H1 (cell line): Measurements from ENCODE around the gene DARS2. TPM values are rescaled to one million over a fixed set of nuclear protein-coding genes. Genes with fewer than 3 reads are reported as not detected.
"Not testable (repeated sequence)": the region's sequence is repeated elsewhere in the genome, so short reads cannot be mapped to it uniquely, and the experiment has no call there.

ENCODE experiments used
- CTCF ChIA-PET: fragments of 300-600 bp; sonication (Branson Sonifier 250); formaldehyde crosslinking; loops from one replicate; lab custom pipeline; 2021; ENCODE audit not compliant: partially characterized antibody; lab: Charles Lee
- POLR2A ChIA-PET: fragments of 300-600 bp; sonication (Branson Sonifier 250); formaldehyde crosslinking; loops from one replicate; lab custom pipeline; 2021; ENCODE audit warnings: inconsistent platforms; ENCODE audit not compliant: partially characterized antibody; lab: Charles Lee
- DNase-seq, 2 experiments: peaks; one replicate each; pipeline versions ENCODE4 v3.0.0 to v3.0.0-alpha.2; 2010 to 2022; ENCODE audit warnings: low spot score in 2 of 2, low read depth in 1 of 2, mixed read lengths in 1 of 2
- FAIRE-seq: peaks from 2 replicates; lab custom pipeline; 2011; peaks lifted over from hg19 to GRCh38; lab: Jason Lieb, UNC
- H2AFZ ChIP-seq: 2 replicates; pipeline ENCODE4 v1.8.1; 2012; ENCODE audit warnings: low read length, inconsistent platforms
- H2AK5ac ChIP-seq: 2 replicates; pipeline ENCODE4 v1.6.1; 2013; ENCODE audit warnings: low read depth, low read length
- H2BK120ac ChIP-seq: replicated peaks from 2 replicates; pipeline ENCODE3; 2013; ENCODE audit warnings: low read depth, low read length, inconsistent platforms
- H2BK12ac ChIP-seq: 2 replicates; pipeline ENCODE4 v1.6.1; 2013; ENCODE audit warnings: low read depth, low read length
- H2BK15ac ChIP-seq: 2 replicates; pipeline ENCODE4 v1.6.1; 2013; ENCODE audit warnings: low read length
- H2BK20ac ChIP-seq: 2 replicates; pipeline ENCODE4 v1.6.1; 2013; ENCODE audit warnings: low read length
- H2BK5ac ChIP-seq: 2 replicates; pipeline ENCODE4 v1.6.1; 2013; ENCODE audit warnings: low read depth, low read length
- H3K14ac ChIP-seq: 2 replicates; pipeline ENCODE4 v1.6.1; 2013; ENCODE audit warnings: inconsistent platforms; ENCODE audit not compliant: insufficient read length
- H3K18ac ChIP-seq: 2 replicates; pipeline ENCODE4 v1.6.1; 2013; ENCODE audit warnings: low read length; ENCODE audit errors: extremely low read depth
- H3K23ac ChIP-seq: 2 replicates; pipeline ENCODE4 v1.6.1; 2013; ENCODE audit warnings: inconsistent platforms; ENCODE audit not compliant: insufficient read length
- H3K23me2 ChIP-seq: 2 replicates; pipeline ENCODE4 v1.6.1; 2013; ENCODE audit warnings: low read depth, low read length
- H3K27ac ChIP-seq: 2 replicates; pipeline ENCODE4 v1.6.1; 2011; ENCODE audit warnings: low read depth, low read length, inconsistent platforms
- H3K27me3 ChIP-seq, 4 experiments: replicated peaks in 1 of 4; 1 replicate in 1 of 4; 2 replicates in 3 of 4; pipeline versions ENCODE4 v1.6.1 to v1.8.1; 2011 to 2013; ENCODE audit warnings: low read length in 3 of 4, mild to moderate bottlenecking in 3 of 4, inconsistent platforms in 2 of 4, mixed read lengths in 2 of 4, moderate library complexity in 1 of 4; ENCODE audit not compliant: control insufficient read depth in 3 of 4, insufficient read depth in 3 of 4; ENCODE audit errors: extremely low read depth in 1 of 4
- H3K36me3 ChIP-seq, 4 experiments: 2 replicates each; pipeline versions ENCODE4 v1.6.1 to v1.8.1; 2011 to 2013; ENCODE audit warnings: mild to moderate bottlenecking in 4 of 4, low read length in 3 of 4, moderate library complexity in 2 of 4, control low read depth in 1 of 4, inconsistent platforms in 1 of 4; ENCODE audit not compliant: insufficient read depth in 4 of 4, control insufficient read depth in 2 of 4
- H3K4ac ChIP-seq: replicated peaks from 2 replicates; pipeline ENCODE3; 2013; ENCODE audit warnings: low read length, low read depth, mixed read lengths, inconsistent platforms; ENCODE audit not compliant: insufficient read length
- H3K4me1 ChIP-seq, 4 experiments: replicated peaks in 1 of 4; 1 replicate in 1 of 4; 2 replicates in 3 of 4; pipeline versions ENCODE4 v1.6.1 to v1.8.1; 2011 to 2013; ENCODE audit warnings: low read length in 3 of 4, inconsistent platforms in 2 of 4, mixed read lengths in 1 of 4; ENCODE audit not compliant: insufficient read depth in 4 of 4, control insufficient read depth in 3 of 4
- H3K4me2 ChIP-seq, 2 experiments: 2 replicates each; pipeline versions ENCODE4 v1.6.1 to v1.8.1; 2011 to 2013; ENCODE audit warnings: low read depth in 2 of 2, low read length in 2 of 2, control low read depth in 1 of 2, inconsistent platforms in 1 of 2, mild to moderate bottlenecking in 1 of 2; ENCODE audit not compliant: insufficient read depth in 1 of 2
- H3K4me3 ChIP-seq, 4 experiments: fragments of 200-600, 300-600 bp in 1 of 4; sonication (generic), shearing (Covaris generic), sonication (Bioruptor Twin) in 1 of 4; 2 replicates each; pipeline versions ENCODE4 v1.5.1 to v1.8.1; 2011 to 2016; ENCODE audit warnings: low read length in 4 of 4, low read depth in 3 of 4, control low read depth in 2 of 4, inconsistent platforms in 2 of 4, mild to moderate bottlenecking in 2 of 4, mixed read lengths in 1 of 4, moderate library complexity in 1 of 4; ENCODE audit not compliant: insufficient read depth in 2 of 4; ENCODE audit errors: extremely low read depth in 1 of 4
- H3K56ac ChIP-seq: replicated peaks from 2 replicates; pipeline ENCODE3; 2013; ENCODE audit warnings: low read depth, mild to moderate bottlenecking, mixed read lengths, low read length, inconsistent platforms; ENCODE audit not compliant: insufficient read length
- H3K79me1 ChIP-seq: 2 replicates; pipeline ENCODE4 v1.6.1; 2013; ENCODE audit warnings: low read depth, low read length, control low read depth
- H3K79me2 ChIP-seq, 2 experiments: 2 replicates each; pipeline versions ENCODE4 v1.6.1 to v1.8.1; 2012 to 2013; ENCODE audit warnings: low read length in 2 of 2, mild to moderate bottlenecking in 2 of 2, inconsistent platforms in 1 of 2; ENCODE audit not compliant: insufficient read depth in 2 of 2, control insufficient read depth in 1 of 2
- H3K9ac ChIP-seq, 4 experiments: replicated peaks in 1 of 4; 1 replicate in 1 of 4; 2 replicates in 3 of 4; pipeline versions ENCODE4 v1.6.1 to v1.8.1; 2011 to 2013; ENCODE audit warnings: low read depth in 3 of 4, low read length in 3 of 4, control low read depth in 2 of 4, mild to moderate bottlenecking in 2 of 4, moderate library complexity in 2 of 4, inconsistent platforms in 1 of 4; ENCODE audit errors: extremely low read depth in 1 of 4
- H3K9me3 ChIP-seq, 2 experiments: 2 replicates each; pipeline versions ENCODE4 v1.6.1 to v1.8.1; 2012 to 2013; ENCODE audit warnings: mild to moderate bottlenecking in 2 of 2, moderate library complexity in 2 of 2, control low read depth in 1 of 2, inconsistent platforms in 1 of 2, low read depth in 1 of 2, low read length in 1 of 2, mixed read lengths in 1 of 2; ENCODE audit not compliant: insufficient read depth in 2 of 2
- H4K20me1 ChIP-seq, 2 experiments: replicated peaks in 1 of 2; 2 replicates each; pipeline versions ENCODE3 to v1.8.1; 2011 to 2013; ENCODE audit warnings: inconsistent platforms in 2 of 2, low read length in 2 of 2, mild to moderate bottlenecking in 1 of 2; ENCODE audit not compliant: insufficient read depth in 2 of 2, control insufficient read depth in 1 of 2
- H4K5ac ChIP-seq: 2 replicates; pipeline ENCODE4 v1.6.1; 2013; ENCODE audit warnings: low read length, low read depth, mixed read lengths, inconsistent platforms; ENCODE audit not compliant: insufficient read length
- H4K8ac ChIP-seq: 2 replicates; pipeline ENCODE4 v1.8.0; 2013; ENCODE audit warnings: mild to moderate bottlenecking, moderate library complexity, low read length, inconsistent platforms; ENCODE audit not compliant: insufficient read depth; ENCODE audit errors: extremely low read depth
- H4K91ac ChIP-seq: replicated peaks from 2 replicates; pipeline ENCODE3; 2013; ENCODE audit warnings: low read length, mixed read lengths, inconsistent platforms; ENCODE audit not compliant: insufficient read length
- ATF2 ChIP-seq: IDR thresholded peaks from 2 replicates; pipeline ENCODE4 v1.6.1; 2012; ENCODE audit warnings: low read length, inconsistent platforms
- PHF8 ChIP-seq: fragments of 200-600 bp; sonication (generic); conservative IDR thresholded peaks from 2 replicates; pipeline ENCODE4 v1.7.1; 2012; ENCODE audit warnings: low read depth, mild to moderate bottlenecking, inconsistent platforms, low read length, moderate library complexity
- SIX5 ChIP-seq: IDR thresholded peaks from 2 replicates; pipeline ENCODE4 v1.6.1; 2011; ENCODE audit warnings: mild to moderate bottlenecking, low read depth, low read length
- WGBS, 2 experiments: shearing (Covaris generic) in 1 of 2; methylation state at CpG; one replicate each; pipeline versions ENCODE4 v1.1.6 to v1.1.7; 2013 to 2015; ENCODE audit warnings: low lambda C conversion rate in 2 of 2, mixed read lengths in 2 of 2, inconsistent platforms in 1 of 2, low coverage in 1 of 2, missing lambda C conversion rate in 1 of 2; ENCODE audit not compliant: insufficient replicate concordance in 2 of 2, insufficient coverage in 1 of 2, insufficient read length in 1 of 2; ENCODE audit errors: extremely low coverage in 1 of 2, missing lambda C conversion rate in 1 of 2; 5-methylcytosine and 5-hydroxymethylcytosine counted together
- polyA plus RNA-seq, 7 experiments: library from polyadenylated mRNA; depleted of rRNA in 3 of 7; stranded (reverse) in 5 of 7; unstranded in 2 of 7; fragments of >200 nt in 5 of 7; fragments of 200-250 nt in 2 of 7; gene quantifications; 1 replicate in 5 of 7; 2 replicates in 1 of 7; 4 replicates in 1 of 7; pipeline versions ENCODE4 v1.2.1 to v1.2.3, GENCODE V29; 2011 to 2013; ENCODE audit warnings: missing spikeins in 2 of 7, mixed read lengths in 2 of 7
- total RNA-seq: library from RNA; stranded (reverse); fragmentation: NEBNext Ultra II Directional; extraction: Animal tissue kit (Norgen Biotek cat#: 25700); gene quantifications from 2 replicates; pipeline ENCODE4 v1.2.1, GENCODE V29; 2021

Gene DARS2
- total and polyA plus RNA-seq, 2 of the 8 experiments (the other 6 are each of a cell fraction or from before 2014, with no cell fraction given), result 21.0 to 35.2 TPM

- TF ChIP-seq SIX5 (no peak), ATF2 (no peak), PHF8 (no peak)
These were observed 53.8 kb downstream of the DARS2 start (continued) for GRCh38 chr1:173878251-173878650.

GRCh38 chr1:173881117-173881516 is 56.6 kb downstream of the DARS2 start:
- H3K27ac ChIP-seq, H2BK20ac ChIP-seq, H4K91ac ChIP-seq, H3K14ac ChIP-seq, H3K4ac ChIP-seq, H2BK12ac ChIP-seq, H3K4me3 ChIP-seq, H2AK5ac ChIP-seq, H3K4me1 ChIP-seq, H3K79me1 ChIP-seq, H3K56ac ChIP-seq, FAIRE-seq, H3K4me2 ChIP-seq, H3K9me3 ChIP-seq, H3K23me2 ChIP-seq, H4K8ac ChIP-seq, H3K18ac ChIP-seq, H4K5ac ChIP-seq, H2BK15ac ChIP-seq, H3K23ac ChIP-seq, H3K27me3 ChIP-seq, H2BK120ac ChIP-seq, H4K20me1 ChIP-seq, H2AFZ ChIP-seq, H3K9ac ChIP-seq, H2BK5ac ChIP-seq, H3K79me2 ChIP-seq, CTCF ChIA-PET, DNase-seq: not testable (repeated sequence)
- peaks cover 0 to 15% (median 6%) of the 10 kb centered on the region in 4 experiments; a peak in 3 of 8 replicates for H3K36me3 ChIP-seq
- 94% methylated on average over 4 of the region's 4 CpGs; no CpG with 5 or more reads in 1 of the 2 experiments for WGBS, 2 experiments
- POLR2A ChIA-PET, result interaction anchor here (2.0 kb wide), 1 partner anchor 13 kb away, joined by 16 read pairs; the partner anchor contains the start of genes GAS5 and ZBTB37
